Right ventricle myocardium inferior (tissue), 1 donor: Measurements from ENCODE around the gene MBP. TPM values are rescaled to one million over a fixed set of nuclear protein-coding genes. Genes with fewer than 3 reads are reported as not detected.

Experiments used
- ATAC-seq: fragments of 200-7000 bp; cut with Tn5 transposase; one replicate; pipeline ENCODE4 v1.9.1; 2020; ENCODE audit warnings: mild to moderate bottlenecking, moderate library complexity
- DNase-seq: peaks from one replicate; pipeline ENCODE4 v3.0.0; 2021; ENCODE audit errors: missing footprints
- intact Hi-C: fragments of 100-400 bp; cut with DNase I; formaldehyde crosslinking; loops from one replicate; pipeline ENCODE4 v1.11.0; 2022
- total RNA-seq: library from RNA; stranded (reverse); fragmentation: NEBNext Ultra II Directional; extraction: Animal tissue kit (Norgen Biotek cat#: 25700); gene quantifications from one replicate; pipeline ENCODE4 v1.2.1, GENCODE V29; 2021
- donor health status: DM: no; HTN: yes; CAD: no; lungs with severe emphysema.

Gene MBP
- total RNA-seq, 1 donor from 2014 or later, result 34.9 TPM

DNA sequence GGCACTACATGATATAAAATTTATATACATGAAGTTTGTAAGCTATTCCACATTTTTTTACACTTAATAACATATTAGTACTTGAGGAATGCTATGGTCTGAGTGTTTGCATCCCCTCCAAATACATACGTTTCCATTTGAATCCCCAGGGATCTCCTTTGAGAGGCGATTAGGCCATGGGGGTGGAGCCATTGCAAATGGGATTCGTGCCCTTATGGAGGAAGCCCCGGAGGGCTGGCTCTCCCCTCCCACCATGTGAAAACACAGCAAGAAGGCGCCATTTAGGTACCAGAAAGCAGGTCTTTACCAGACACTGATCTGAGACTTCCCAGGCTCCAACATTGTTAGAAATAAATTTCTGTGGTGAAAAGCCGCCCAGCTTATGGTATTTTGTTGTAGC is 20.8 kb upstream of the MBP start:
- no peak for DNase-seq
- ATAC-seq, result no peak
- intact Hi-C loops, result no loop called here

DNA sequence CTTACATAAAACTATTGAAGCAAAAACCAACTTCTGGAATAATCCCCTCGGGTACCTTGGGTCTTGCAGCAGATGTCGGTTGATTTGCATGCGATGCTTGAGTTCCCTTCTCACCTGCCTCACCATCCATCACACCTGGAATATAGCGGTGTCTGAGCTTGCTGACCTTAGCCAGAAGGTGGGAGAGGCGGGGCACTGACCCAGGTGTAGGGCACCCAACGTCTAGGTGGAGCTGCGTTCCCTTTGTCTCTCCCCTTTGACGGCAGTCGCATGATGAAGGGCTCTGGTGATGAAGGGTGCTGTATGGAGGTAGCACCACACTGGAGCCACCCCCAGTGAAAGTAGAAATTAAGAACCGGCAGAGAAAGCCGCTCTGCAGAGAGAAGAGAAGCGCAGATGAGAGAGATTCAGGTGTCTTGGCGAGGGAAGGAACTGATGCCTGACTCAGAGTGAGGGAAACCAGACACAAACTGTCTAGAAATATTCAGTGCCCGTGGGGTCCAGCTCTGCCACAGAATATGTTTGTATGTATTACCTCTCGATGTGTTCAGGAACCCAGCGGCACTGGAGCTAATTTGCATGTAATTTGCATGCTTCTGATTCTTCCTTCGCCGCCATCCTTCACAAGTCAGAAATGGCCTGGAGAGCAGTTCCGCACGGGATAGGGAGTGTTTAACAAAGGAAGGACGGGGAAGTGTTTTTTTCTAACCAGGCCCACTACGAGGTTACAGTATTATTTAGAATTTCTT is 19.4 kb upstream of the MBP start:
- no peak for DNase-seq
- intact Hi-C loops, result no loop called here
- ATAC-seq, result no peak

DNA sequence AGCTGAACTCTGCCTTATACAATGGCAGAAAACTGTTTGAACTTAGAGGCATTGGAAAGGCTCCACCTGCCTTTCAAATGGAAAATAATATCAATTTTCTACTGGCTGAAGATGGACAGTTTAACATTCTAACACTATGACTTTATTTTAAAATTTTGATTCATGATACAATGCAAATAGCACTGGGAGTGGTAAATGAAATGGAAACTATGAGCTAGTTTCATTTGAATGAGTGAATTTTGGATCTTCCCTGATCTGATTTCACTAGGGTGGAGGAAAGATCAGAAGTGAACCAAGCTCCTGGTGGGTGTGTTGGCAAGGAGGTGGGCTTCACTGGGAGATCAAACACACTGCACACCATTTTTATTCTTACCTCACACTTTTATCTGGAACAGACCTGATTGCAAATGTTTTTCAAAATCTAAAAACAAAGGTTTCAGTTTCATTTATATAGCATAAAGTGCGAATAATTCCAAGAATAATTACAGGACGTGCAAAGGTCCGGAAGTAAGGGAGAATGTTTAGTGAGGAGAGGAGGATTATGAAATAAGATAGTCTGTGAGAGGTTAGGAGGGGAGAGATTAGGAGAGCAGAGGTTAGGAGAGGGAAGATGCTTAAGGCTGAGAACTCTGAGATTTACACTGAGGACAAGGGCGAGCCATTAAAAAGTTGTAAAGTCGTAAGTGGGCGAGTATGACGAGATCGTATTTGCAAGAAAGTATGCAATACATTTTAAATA is 18.6 kb upstream of the MBP start:
- DNase-seq (no peak), ATAC-seq (no peak)
- intact Hi-C loops, result no loop called here

DNA sequence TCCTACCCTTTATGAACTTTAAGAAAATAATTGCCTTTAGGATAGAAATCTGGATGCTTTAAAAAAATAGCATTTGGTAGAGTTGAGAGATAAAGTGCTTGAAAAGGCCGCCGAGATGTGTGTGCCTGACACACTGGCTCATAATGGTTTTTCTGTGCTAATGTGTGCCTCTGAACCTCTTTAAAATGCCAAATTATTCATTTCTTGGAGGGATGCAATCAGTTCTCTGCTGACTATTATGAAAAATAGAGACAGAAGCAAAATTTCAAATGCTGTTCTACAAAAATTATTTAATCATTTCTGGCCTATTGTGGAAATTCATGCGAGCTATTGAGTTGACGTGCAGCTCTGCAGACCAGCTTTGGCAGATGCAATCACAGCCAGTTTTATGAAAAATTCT is 18.0 kb upstream of the MBP start:
- ATAC-seq, result no peak
- intact Hi-C loops, result no loop called here
- DNase-seq, result no peak

DNA sequence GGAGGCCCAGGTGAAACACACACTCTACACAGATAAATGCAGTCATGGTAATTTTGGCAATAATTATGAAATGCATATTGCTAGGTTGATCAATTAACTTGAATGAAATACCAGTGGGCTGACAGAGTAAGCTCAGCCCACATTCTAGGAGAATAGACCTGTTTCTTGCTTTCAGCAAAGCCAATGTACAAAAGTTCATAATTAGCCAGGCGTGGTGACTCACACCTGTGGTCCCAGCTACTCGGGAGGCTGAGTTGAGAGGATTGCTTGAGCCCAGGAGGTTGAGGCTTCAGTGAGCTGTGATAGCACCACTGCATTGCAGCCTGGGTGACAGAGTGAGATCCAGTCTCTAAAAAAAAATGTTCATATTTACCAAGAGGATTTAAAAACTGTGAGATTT is 15.7 kb upstream of the MBP start:
- intact Hi-C loops, result no loop called here
- DNase-seq, result no peak
- no peak for ATAC-seq

DNA sequence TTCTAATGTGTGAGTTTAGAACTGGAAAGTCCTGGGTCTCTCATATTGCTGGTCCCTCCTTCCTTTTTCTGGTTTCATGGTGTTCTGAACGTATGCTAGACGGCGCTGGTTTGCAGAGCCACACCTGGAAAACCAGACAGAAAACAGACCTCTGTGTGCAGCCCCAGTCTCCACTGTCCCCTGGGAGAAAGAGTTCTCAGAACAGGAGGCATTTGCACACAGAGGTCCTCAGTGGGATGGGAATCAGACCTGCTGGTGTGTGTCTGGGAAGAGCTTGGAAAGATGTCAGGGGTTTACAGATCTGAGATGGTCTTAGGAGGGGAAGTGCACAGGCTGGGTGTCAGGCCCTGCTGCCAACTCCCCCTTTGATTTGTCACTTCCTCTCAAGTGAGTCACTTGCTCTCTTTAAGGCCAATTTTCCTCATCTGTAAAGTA is 14.9 kb upstream of the MBP start:
- ATAC-seq (no peak), DNase-seq (no peak)
- intact Hi-C loops, result no loop called here

DNA sequence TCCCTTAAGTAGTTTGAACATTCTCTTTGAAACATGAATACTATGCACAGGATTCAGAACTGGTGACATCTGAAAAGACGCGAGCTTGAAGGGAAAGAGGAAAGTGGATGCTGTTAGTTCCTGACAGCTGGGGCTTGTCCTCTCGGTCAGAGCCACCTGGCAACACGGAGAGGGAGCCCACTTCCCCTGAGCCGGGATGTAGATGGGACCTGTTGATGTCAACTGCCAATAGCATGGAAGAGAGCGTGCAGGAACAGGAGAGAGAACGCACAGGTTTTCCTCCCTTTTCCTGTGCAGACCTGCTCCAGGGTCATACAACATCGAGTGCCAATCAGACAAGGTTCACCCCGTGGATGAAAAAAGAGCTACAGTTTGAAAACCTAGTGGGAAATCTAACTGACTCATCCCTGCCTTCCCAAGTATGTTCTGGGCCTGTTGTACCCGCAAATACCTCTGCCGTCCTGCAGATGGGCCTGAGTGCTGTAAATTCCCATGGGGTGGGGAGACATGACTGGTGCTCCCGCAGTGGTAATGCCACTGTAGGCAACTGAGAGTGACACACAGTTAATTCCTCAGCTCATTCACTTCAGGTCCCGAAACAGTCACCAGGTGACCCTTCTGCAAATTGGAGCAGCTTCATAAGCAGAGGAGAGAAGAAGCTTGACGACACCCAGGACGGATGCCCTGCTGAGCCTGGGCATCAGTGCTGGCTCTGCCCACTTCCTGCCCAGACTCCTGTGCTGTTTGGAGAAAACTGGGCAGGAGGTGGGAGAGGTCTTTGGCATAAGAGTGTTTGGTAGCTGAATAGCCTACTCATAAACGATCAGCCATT is 13.9 kb upstream of the MBP start:
- intact Hi-C loops, result no loop called here
- ATAC-seq (no peak), DNase-seq (no peak)

DNA sequence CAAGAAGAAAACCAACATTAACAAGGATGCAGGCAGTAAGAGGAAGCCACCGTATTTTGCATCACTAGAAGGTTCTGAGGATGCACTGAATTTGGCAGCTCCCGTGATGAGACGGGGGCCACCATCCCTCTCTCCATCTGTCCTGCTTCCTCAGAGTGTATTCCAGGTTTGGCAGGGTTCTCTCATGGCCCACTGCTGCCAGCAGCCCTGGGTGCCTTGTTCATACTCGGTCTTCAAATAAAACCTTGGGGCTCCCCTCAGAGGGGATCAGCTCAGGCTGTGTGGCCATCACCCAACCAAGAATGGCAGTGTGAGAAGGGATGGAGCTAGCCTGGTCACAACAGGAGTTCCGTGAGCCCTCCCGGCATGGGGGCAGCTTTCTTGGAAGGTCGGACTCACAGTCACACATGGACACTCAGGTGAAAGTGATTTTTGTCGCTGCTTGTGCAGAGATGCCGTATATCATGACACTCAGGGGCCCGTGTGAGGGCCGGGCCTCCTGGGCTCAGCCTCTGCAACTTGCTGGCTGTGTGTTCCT is 12.8 kb upstream of the MBP start:
- ATAC-seq, result no peak
- intact Hi-C loops, result no loop called here
- DNase-seq, result no peak

DNA sequence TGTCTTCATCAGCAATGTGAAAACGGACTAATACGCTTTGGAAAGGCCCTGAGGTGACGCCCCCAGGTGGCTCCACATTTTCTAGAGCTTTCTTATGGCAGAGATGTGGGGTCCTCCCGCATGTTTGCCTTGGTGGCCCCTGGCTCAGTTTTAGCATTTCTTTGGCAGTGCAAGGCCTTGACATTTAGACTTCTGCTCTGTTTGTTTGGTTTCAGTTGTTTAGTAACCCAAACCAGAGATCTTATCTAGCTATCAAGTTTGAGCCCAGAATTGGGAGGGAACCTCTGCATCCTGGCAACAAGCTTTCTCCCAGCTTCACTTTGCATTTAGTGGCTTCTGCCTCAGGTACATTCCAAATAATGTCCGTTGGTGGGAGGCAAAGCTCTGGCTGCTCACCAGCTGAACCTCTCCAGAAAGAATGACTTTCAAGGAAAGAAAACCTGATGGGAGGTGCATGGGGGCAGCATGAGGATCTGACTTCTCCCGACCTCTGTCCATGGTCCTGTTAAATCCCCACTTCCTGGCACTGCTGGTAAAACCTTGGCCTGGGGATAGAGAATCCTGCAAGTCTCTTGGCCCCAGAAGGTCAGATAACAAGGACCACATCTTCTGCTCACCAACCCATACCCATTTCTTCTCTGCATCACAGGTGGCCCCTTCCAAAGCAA is 12.0 kb upstream of the MBP start:
- ATAC-seq, result no peak
- intact Hi-C loops, result no loop called here
- no peak for DNase-seq

DNA sequence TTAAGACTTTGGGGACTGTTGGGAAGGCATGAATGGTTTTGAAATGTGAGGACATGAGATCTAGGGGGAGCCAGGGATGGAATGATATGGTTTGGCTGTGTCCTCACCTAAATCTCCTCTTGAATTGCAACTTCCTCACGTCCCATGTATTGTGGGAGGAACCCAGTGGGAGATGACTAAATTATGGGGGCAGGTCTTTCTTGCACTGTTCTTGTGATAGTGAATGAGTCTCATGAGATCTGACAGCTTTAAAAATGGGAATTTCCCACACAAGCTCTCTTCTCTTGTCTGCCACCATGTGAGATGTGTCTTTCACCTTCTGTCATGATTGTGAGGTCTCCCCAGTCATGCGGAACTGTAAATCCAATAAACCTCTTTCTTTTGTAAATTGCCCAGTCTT is 11.5 kb upstream of the MBP start:
- no peak for ATAC-seq

DNA sequence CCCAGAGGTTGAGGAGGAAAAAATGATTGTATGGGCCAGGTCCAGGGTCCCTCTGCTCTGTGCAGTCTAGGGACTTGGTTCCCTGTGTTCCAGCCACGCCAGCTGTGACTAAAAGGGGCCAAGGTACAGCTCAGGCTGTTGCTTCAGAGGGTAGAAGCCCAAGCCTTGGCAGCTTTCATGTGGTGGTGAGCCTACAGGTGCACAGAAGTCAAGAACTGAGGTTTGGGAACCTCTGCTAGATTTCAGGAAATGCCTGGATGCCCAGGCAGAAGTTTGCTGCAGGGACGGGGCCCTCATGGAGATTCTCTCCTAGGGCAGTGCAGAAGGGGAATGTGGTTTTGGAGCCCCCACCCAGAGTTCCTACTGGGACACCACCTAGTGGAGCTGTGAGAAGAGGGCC is 10.6 kb upstream of the MBP start:
- ATAC-seq (no peak), DNase-seq (no peak)
- intact Hi-C loops, result no loop called here

More for the DNA sequence above, 11.5 kb upstream of the MBP start:
- DNase-seq, result no peak
- intact Hi-C loops, result no loop called here

DNA sequence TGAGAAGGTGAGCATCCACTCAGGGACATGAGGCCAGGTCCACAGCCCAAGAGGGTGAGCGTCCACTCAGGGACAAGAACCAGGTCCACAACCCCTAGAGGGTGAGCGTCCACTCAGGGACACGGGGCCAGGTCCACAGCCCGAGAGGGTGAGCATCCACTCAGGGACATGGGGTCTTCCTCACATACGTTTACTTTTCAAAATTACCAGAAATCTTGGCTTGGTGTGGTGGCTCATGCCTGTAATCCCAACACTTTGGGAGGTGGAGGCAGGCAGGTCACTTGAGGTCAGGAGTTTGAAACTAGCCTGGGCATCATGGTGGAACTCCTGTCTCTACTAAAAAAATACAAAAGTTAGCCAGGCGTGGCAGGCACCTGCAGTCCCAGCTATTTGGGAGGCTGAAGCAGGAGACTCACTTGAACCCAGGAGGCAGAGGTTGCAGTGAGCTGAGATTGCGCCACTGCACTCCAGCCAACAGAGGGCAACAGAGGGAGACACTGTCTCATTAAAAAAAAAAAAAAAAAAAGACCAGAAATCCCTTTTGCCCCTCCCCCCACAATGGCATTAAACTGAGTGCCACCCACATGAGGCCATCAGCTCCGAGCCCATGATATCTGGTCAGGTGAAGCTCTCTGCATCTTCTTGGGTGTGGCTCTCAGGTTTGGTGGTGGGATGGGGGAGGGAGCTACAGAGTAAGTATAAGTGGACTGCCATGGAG is 9.0 kb upstream of the MBP start:
- ATAC-seq, result no peak
- no peak for DNase-seq
- intact Hi-C loops, result no loop called here

DNA sequence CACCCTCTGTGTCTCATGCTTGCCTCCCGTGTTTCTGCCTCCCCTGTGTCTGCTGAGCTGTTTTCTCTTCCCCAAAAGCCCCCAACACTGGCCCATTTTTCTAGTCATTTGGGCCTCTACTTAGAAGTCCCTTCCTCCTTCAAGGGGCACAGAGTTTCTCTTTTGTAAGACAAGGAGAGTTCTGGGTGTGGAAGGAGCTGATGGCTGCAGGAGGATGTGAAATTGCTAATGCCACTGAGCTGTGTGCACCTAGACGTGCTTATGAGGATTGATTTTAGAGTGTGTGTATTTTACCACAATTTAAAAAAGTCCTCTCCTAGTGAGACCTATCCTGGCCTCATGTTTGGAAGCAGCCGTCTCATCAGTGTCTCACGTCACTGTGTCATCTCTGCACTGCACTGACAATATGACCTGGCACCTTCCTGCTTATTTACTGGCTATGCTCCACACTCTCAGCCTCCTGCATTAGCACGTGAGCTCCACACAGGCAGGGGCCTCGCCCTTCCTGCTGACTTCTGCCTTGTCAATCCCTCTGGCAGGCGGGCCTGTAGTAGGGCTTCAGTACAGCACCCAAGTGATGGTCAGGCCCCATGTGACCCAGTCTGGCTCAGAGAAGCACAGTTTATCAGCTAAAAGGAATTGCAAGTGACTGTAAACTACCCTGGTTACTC is 8.0 kb upstream of the MBP start:
- intact Hi-C loops, result no loop called here
- DNase-seq, result peak; percentile 75
- peak; percentile 72 for ATAC-seq

DNA sequence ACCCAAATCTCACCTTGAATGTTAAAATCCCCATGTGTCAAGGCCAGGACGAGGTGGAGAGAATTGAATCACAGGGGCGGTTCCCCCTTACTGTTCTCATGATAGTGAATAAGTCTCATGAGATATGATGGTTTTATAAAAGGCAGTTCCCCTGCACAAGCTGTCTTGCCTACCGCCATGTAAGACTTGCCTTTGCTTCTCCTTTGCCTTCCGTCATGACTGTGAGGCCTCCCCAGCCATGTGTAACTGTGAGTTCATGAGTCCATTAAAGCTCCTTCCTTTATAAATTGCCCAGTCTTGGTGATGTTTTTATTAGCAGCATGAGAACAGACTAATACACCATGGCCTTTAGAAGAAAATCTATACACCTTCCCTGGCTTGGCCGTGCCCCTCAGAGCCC is 7.4 kb upstream of the MBP start:
- intact Hi-C loops, result no loop called here
- ATAC-seq (no peak), DNase-seq (no peak)

DNA sequence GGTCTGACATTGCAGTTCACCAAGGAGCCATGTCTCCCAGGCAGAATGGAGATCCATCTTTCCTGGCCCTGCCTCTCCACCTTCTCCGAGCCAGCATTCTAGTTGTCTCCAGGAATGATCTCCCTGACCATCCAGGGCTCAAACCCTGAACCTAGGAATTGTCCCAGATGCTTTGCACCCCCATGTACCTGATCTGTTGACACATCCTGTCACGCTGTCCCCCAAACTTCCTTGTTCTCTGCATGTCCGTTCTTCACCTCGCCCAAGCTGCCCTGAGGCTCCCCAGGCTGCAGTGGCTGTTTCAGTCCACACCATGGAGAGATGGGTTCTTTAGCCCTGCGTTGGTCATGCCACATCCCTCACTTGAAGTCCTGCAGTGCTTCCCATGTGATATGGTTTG is 7.0 kb upstream of the MBP start:
- intact Hi-C loops, result no loop called here
- ATAC-seq (no peak), DNase-seq (no peak)

DNA sequence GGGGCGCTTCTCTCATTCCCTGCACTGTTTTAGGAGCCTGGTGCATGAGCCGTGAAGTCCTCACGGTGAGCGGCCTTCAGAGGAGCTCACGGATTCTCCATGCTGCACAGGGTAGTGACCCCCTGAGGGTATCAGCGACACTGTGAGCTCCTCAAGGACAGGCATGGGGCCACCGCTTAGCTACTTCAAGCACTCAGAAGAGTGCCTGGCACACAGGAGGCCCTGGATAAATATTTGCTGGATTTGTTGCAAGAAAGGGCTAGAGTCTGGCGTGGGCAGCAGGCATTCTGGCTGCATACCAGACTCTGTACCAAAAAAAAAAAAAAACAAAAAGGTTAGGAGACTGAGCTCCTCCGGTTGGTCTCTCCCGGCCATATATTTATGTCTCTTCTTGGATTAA is 5.7 kb upstream of the MBP start:
- intact Hi-C loops, result no loop called here

DNA sequence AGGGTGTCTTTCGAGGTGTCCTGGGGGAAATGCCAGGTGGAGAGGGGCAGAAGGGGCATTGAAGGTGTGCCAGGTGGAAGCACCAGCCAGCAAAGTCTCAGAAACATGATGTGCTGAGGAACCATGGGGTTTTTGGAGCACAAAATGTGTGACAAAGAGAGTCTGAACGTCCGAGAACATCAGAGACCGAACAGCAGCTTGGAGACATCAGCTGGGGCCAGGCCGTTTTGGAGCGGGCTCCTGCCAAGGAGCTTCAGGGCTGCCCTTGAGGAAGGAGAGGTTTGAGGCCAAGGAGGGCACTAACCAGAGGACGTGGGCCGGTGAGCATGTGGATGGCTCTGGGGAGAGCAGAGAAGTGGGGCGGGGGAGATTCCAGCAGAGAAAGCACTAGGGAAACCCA is 5.3 kb upstream of the MBP start:
- DNase-seq (no peak), ATAC-seq (no peak)
- intact Hi-C loops, result no loop called here

More for the DNA sequence above, 5.7 kb upstream of the MBP start:
- DNase-seq (no peak), ATAC-seq (no peak)
